Body of pancreas (tissue), 4 donors: ENCODE results near the gene PHB1.
A peak's percentile ranks its signal among the peaks of the same experiment; 100 is the strongest.

Source experiments
- CTCF ChIP-seq, 7 experiments: fragments of 450-650 bp in 4 of 7; fragments of 200-600 bp in 3 of 7; sonication (generic) in 3 of 7; IDR thresholded peaks; one replicate each; pipeline ENCODE4 v1.5.1; 2016 to 2019; ENCODE audit warnings: antibody characterized with exemption in 7 of 7
- POLR2A ChIP-seq, 3 donors: fragments of 450-650 bp; IDR thresholded peaks; one replicate each; pipeline ENCODE4 v1.6.1; 2016; ENCODE audit warnings: antibody characterized with exemption in 3 of 3, mild to moderate bottlenecking in 2 of 3

- TF ChIP-seq POLR2A (IDR thresholded peaks at IDR 0.05) (peak in 2 of 3 donors; percentile 36 to 42), CTCF (IDR thresholded peaks at IDR 0.05) (no peak)
These were observed 53.4 kb downstream of the PHB1 start for GRCh38 chr17:49361129-49361901.
